Activated CD4-positive, alpha-beta T cell treated with anti-CD3 and anti-CD28 coated beads for 4 hours (primary cell): ENCODE measurements around the gene FASTK.

Experiments
- DNase-seq, 2 donors: peaks; one replicate each; pipeline ENCODE4 v3.0.0-alpha.2; 2020

The FASTK gene

GRCh38 chr7:151080067-151080521 is 515 bp downstream of the FASTK start:
- no peak for DNase-seq

GRCh38 chr7:151079199-151079910 is 1.3 kb downstream of the FASTK start:
- no peak for DNase-seq

- no peak for DNase-seq
These were observed 2.2 kb downstream of the FASTK start for GRCh38 chr7:151078233-151079040.

GRCh38 chr7:151077705-151078232 is 2.8 kb downstream of the FASTK start:
- no peak for DNase-seq

- DNase-seq = no peak
These were observed 3.5 kb downstream of the FASTK start for GRCh38 chr7:151076863-151077704.

DNA sequence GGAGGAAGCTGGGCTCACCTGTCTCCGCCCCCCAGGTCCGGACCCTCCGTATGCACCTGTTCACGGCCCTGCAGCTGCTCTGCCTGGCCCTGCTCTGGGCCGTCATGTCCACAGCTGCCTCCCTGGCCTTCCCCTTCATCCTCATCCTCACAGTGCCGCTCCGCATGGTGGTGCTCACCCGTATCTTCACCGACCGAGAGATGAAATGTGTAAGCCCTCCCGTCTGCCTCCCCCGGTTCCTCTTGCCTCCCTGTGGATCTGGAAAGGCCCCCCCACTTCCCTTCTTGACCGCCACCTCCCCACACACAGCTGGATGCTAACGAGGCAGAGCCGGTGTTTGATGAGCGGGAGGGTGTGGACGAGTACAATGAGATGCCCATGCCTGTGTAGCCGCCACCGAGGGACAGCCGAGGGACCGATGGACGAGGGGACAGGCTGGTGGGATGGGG is 4.6 kb downstream of the FASTK start:
- DNase-seq = no peak

DNA sequence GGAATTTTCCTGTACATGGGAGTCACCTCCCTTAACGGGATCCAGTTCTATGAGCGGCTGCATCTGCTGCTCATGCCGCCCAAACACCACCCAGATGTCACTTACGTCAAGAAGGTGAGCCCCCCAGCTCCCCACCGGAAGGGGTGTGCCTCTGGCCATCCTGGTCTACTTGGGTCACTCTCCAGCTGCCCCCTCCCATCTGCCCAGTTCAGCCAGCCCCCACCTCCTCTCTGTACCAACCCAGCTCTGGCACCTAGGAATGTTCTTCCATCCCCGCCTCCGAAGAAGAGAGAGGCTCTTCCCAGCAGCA is 5.0 kb downstream of the FASTK start:
- DNase-seq = no peak

DNA sequence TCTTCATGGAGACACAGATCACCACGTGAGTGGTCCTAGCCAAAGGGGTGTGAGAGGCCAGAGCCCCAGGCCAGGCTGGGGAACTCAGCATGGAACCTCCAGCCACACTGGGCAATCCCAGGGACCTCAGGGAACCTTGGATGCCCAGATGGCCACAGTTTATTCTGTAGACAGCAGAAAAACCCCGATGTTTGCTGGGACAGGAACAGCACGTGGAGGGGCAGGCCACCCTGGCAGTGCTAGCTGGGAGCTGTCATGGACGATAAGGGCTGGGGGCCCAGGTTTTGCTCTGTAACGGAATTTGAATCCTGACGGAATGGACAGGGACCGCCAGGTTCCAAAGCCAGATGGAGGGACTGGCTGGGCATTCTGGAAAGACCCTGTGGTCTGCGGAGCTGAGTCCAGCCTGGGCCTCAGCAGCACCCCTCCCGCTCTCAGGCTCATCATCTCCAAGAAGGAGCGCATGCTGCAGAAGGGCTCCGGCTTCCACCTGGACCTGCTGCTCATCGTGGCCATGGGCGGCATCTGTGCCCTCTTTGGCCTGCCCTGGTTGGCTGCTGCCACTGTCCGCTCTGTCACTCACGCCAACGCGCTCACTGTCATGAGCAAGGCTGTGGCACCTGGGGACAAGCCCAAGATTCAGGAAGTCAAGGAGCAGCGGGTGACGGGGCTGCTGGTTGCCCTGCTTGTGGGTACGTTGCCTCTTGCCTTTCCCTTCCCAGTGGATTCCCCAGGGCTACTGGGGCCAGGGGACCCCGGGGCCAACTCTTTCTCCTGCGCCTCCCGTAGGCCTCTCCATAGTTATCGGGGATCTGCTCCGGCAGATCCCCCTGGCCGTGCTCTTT is 5.6 kb downstream of the FASTK start:
- no peak for DNase-seq

GRCh38 chr7:151073990-151074389 is 6.6 kb downstream of the FASTK start:
- DNase-seq = no peak

GRCh38 chr7:151071032-151071866 is 9.4 kb downstream of the FASTK start:
- no peak for DNase-seq

DNA sequence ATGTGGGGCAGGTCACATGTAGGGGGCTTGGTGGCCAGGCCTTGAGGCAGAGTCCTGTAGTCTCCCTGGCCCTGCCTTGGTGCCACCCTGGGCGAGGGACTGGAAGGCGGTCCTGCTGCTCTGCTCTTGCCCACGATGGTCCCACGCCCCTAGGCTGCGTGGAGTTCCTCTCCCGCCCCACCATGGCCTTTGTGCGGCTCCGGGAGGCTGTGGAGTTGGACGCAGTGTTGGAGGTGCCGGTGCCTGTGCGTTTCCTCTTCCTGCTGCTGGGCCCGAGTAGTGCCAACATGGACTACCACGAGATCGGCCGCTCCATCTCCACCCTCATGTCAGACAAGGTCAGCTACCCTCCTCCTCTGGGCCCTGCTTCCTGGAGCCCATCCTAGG is 10.0 kb downstream of the FASTK start:
- no peak for DNase-seq

- DNase-seq = no peak
These were observed 10.6 kb downstream of the FASTK start for GRCh38 chr7:151069841-151070573.

DNA sequence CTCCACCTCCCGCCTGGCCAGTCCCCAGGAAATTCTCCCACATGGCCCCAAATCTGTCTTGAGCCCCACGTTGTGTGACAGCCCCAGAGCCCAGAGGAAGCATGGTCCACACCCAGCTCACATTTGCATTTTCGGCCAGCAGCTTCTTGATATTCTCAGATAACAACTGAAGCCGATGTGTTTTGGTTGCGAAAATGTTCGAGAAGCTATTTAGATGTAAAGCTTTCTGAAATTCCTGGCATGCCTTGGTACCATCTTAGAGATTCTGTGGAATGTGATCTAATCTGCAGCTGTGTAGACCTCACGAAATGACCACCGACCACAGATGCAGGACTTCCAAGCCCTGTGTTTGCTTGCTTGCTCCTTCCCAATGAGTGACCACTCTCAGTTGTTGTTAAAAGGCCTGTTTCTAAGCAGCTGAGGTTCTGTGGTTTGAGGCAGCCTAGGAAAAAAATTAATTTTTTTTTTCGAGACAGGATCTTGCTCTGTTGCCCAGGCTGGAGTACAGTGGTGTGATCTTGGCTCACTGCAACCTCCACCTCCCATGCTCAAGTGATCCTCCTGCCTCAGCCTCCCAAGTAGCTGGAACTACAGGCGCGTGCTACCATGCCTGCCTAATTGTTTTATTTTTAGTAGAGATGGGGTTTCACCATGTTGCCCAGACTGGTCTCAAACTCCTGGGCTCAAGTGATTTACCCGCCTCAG is 12.4 kb downstream of the FASTK start:
- DNase-seq = no peak

- DNase-seq = no peak
These were observed 14.2 kb downstream of the FASTK start for GRCh38 chr7:151066273-151066974.

DNA sequence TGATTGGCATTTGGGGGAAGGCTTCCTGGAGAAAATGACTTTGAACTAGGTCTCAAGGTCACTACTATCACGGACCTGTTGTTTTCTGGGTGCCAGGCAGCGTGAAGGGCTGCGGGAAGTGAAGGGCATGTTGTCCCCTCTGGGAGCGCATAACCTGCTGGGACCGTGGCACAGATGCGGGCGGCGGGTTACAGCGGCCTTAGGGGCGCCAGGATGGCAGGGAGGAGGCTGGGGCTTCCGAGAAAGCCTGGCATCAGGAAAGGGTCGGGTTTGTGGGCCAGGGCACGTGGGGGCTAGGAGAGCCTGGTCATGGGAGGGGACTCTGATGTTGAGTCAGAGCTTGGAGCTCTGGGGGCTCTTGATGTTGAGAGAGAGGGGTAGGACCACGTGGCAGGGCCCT is 15.1 kb downstream of the FASTK start:
- no peak for DNase-seq

GRCh38 chr7:151064993-151065392 is 15.6 kb downstream of the FASTK start:
- no peak for DNase-seq

DNA sequence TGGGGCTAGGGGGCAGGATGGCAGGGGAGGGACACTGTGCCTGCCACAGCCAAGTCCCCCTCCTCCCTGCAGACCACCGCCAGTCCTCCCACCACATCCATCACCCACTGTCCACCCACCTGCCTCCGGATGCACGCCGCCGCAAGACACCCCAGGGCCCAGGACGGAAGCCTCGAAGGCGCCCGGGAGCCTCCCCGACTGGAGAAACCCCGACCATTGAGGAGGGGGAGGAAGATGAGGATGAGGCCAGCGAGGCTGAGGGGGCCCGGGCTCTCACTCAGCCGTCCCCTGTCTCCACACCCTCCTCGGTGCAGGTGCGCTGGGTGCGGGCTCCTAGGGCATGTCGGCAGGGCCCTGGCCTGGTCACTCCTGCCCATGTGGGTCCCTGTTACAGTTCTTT is 16.2 kb downstream of the FASTK start:
- no peak for DNase-seq

- DNase-seq = no peak
These were observed 17.4 kb downstream of the FASTK start for GRCh38 chr7:151063212-151063561.
